ENCODE measurements around the gene DHRS7. TPM values are rescaled to one million over a fixed set of nuclear protein-coding genes. Genes with fewer than 3 reads are reported as not detected.

Gene DHRS7
- total and polyA plus RNA-seq, 2 experiments from 2014 or later, result 55.0 to 88.9 TPM

DNA sequence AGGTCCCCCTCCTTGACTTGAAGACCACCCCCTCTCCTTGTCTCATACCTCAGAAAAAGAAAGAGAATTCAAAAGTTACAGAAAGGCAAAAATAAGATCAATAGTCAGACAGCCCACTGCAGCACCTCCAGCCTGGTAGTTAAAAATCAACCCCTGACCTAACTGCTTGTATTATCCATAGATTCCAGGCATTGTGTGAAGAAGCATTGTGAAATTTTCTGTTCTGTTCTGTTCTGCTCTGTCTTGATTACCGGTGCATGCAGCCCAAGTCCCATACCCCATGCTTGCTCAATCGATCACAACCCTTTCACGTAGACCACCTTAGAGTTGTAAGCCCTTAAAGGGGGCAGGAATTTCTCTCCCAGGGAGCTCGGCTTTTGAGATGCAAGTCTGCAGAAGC, 5.8 kb upstream of the DHRS7 start:
- peaks cover 2% of the 10 kb centered on the region for H3K4me1 ChIP-seq (ENCODE audit: insufficient read depth)
- no peak overlapping the region for H2AFZ ChIP-seq
- H3K79me2 ChIP-seq (ENCODE audit: insufficient read depth), result no peaks in the 10 kb centered on the region
- no peak overlapping the region for H3K4me2 ChIP-seq (ENCODE audit: unreplicated experiment)
- no peak overlapping the region for H3K9ac ChIP-seq
- no peak overlapping the region for H3K4me3 ChIP-seq
- H3K36me3 ChIP-seq (ENCODE audit: low read depth), result no peaks in the 10 kb centered on the region
- no peaks in the 10 kb centered on the region for H3K9me3 ChIP-seq (ENCODE audit: low read depth)
- WGBS, 2 experiments (ENCODE audit: low coverage in 1 of 2, low lambda C conversion rate in 2 of 2, missing lambda C conversion rate in 2 of 2), result 84 to 85% methylated on average over 4 of the region's 4 CpGs
- no peak for DNase-seq
- H3K9me2 ChIP-seq (ENCODE audit: insufficient read depth), result no peaks in the 10 kb centered on the region
- H3K27me3 ChIP-seq (replicated peaks; ENCODE audit: insufficient read depth), result no peaks in the 10 kb centered on the region
- H3K27ac ChIP-seq, result no peak overlapping the region
- no peaks in the 10 kb centered on the region for H3F3A ChIP-seq (ENCODE audit: insufficient read depth)
- no peaks in the 10 kb centered on the region for H4K20me1 ChIP-seq (ENCODE audit: insufficient read depth)
- TF ChIP-seq EZH2phosphoT487 (IDR thresholded peaks at IDR 0.05; ENCODE audit: insufficient read depth, low read depth), result no peak
- no peak for TF ChIP-seq EZH2 (IDR thresholded peaks at IDR 0.05; ENCODE audit: insufficient read depth, poor library complexity, severe bottlenecking)
- in situ Hi-C loops (cut with MboI), result no loop called here

DNA sequence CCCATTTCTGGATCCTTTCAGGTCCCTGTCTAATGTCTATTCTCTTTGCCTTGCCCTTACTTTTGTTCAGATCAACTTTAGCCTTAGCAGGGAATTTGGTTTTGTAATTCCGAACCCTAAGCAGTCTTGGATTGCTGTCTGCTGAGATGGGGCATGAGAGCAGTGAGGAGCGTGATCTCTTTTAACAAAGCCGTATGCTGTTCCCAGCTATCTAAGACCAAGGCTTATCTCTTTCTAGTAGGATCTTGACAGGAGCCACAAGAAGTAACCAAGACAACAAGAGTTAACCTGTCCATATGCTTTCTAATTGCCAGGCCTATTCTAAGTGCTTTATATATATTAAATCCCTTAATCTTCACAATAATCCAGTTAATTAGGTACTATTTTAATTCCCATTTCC, 4.5 kb upstream of the DHRS7 start:
- Histone ChIP-seq H4K20me1 (ENCODE audit: insufficient read depth) (no peaks in the 10 kb centered on the region), H3K79me2 (ENCODE audit: insufficient read depth) (peaks cover under 1% of the 10 kb centered on the region; the same call in 1 of the 2 replicates), H3K9ac (no peak overlapping the region), H3K27me3 (replicated peaks; ENCODE audit: insufficient read depth) (no peaks in the 10 kb centered on the region), H3K9me2 (ENCODE audit: insufficient read depth) (no peaks in the 10 kb centered on the region), H2AFZ (no peak overlapping the region), H3K4me3 (no peak overlapping the region), H3K27ac (no peak overlapping the region), H3K4me2 (ENCODE audit: unreplicated experiment) (no peak overlapping the region), H3F3A (ENCODE audit: insufficient read depth) (no peaks in the 10 kb centered on the region), H3K9me3 (ENCODE audit: low read depth) (no peaks in the 10 kb centered on the region), H3K36me3 (ENCODE audit: low read depth) (no peaks in the 10 kb centered on the region), H3K4me1 (ENCODE audit: insufficient read depth) (peaks cover 7% of the 10 kb centered on the region)
- in situ Hi-C loops (cut with MboI), result no loop called here
- no peak for DNase-seq
- WGBS, 2 experiments (ENCODE audit: low coverage in 1 of 2, low lambda C conversion rate in 2 of 2, missing lambda C conversion rate in 2 of 2), result 89 to 92% methylated on average over 3 of the region's 3 CpGs
- no peak for TF ChIP-seq EZH2 (IDR thresholded peaks at IDR 0.05; ENCODE audit: insufficient read depth, poor library complexity, severe bottlenecking)

DNA sequence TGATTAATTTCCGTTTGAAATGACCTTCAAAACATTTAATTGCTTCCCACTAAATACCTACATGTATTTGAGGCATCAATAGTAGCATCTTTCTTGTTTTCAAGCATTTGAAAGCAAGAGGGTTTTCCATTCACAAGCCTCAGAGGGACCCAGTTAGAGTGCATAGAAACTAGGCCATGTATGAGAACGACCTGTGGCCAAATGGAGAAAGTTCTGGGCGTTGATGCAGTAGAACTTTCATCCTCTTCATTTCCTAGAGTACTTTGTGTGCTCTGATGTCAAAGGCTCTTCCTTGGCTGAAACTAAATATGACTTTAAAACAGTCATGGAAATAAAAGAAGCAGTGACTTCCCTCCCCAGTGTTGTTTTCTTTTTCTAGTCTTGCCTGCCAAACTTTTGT, 944 bp upstream of the DHRS7 start:
- Histone ChIP-seq H3K4me2 (ENCODE audit: unreplicated experiment) (peak overlapping the region; percentile 84), H3K4me3 (peak overlapping the region; percentile 87), H2AFZ (peak overlapping the region; percentile 91), H3K4me1 (ENCODE audit: insufficient read depth) (peaks cover 21% of the 10 kb centered on the region), H3K9ac (no peak overlapping the region), H3K36me3 (ENCODE audit: low read depth) (no peaks in the 10 kb centered on the region), H3K27me3 (replicated peaks; ENCODE audit: insufficient read depth) (no peaks in the 10 kb centered on the region), H3F3A (ENCODE audit: insufficient read depth) (peaks cover 5% of the 10 kb centered on the region), H3K9me2 (ENCODE audit: insufficient read depth) (no peaks in the 10 kb centered on the region), H3K9me3 (ENCODE audit: low read depth) (no peaks in the 10 kb centered on the region), H3K27ac (no peak overlapping the region), H4K20me1 (ENCODE audit: insufficient read depth) (no peaks in the 10 kb centered on the region), H3K79me2 (ENCODE audit: insufficient read depth) (peaks cover 29% of the 10 kb centered on the region)
- no peak for TF ChIP-seq EZH2phosphoT487 (IDR thresholded peaks at IDR 0.05; ENCODE audit: insufficient read depth, low read depth)
- TF ChIP-seq EZH2 (IDR thresholded peaks at IDR 0.05; ENCODE audit: insufficient read depth, poor library complexity, severe bottlenecking), result no peak
- WGBS, 2 experiments (ENCODE audit: low coverage in 1 of 2, low lambda C conversion rate in 2 of 2, missing lambda C conversion rate in 2 of 2), result 6 to 18% methylated on average over 3 of the region's 3 CpGs
- DNase-seq, result peak; percentile 4
- in situ Hi-C loops (cut with MboI), result no loop called here

DNA sequence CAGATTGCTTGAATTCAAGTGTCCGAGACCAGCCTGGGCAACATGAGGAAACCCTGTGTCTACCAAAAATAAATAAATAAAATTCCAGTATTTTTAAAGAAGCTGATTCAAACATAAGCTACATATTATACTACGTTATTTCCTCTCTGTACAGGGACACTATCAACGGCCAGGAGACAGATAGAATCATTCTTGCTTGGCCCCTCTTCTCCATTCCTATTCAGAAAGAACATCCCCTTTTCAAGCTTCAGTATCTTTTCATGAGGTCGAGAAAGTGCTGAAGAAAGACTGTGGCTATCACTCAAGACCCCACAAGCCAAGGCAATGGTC, 314 bp upstream of the DHRS7 start:
- Histone ChIP-seq H3K27ac (0 out of 2 replicates have a peak overlapping the region, but pooled peaks have one; percentile 16), H3K27me3 (replicated peaks; ENCODE audit: insufficient read depth) (no peaks in the 10 kb centered on the region), H3K4me1 (ENCODE audit: insufficient read depth) (peaks cover 21% of the 10 kb centered on the region), H3K79me2 (ENCODE audit: insufficient read depth) (peaks cover 35% of the 10 kb centered on the region), H3K9me2 (ENCODE audit: insufficient read depth) (no peaks in the 10 kb centered on the region), H2AFZ (peak overlapping the region; percentile 91), H3K4me2 (ENCODE audit: unreplicated experiment) (peak overlapping the region; percentile 84), H3K4me3 (peak overlapping the region; percentile 87), H3F3A (ENCODE audit: insufficient read depth) (peaks cover 8% of the 10 kb centered on the region), H3K36me3 (ENCODE audit: low read depth) (no peaks in the 10 kb centered on the region), H4K20me1 (ENCODE audit: insufficient read depth) (no peaks in the 10 kb centered on the region), H3K9ac (peak overlapping the region; percentile 87), H3K9me3 (ENCODE audit: low read depth) (no peaks in the 10 kb centered on the region)
- in situ Hi-C loops (cut with MboI), result no loop called here
- TF ChIP-seq EZH2phosphoT487 (IDR thresholded peaks at IDR 0.05; ENCODE audit: insufficient read depth, low read depth) (no peak), EZH2 (IDR thresholded peaks at IDR 0.05; ENCODE audit: insufficient read depth, poor library complexity, severe bottlenecking) (no peak)
- no peak for DNase-seq
- 2 to 3% methylated on average over 4 of the region's 4 CpGs for WGBS, 2 experiments (ENCODE audit: low coverage in 1 of 2, low lambda C conversion rate in 2 of 2, missing lambda C conversion rate in 2 of 2)

DNA sequence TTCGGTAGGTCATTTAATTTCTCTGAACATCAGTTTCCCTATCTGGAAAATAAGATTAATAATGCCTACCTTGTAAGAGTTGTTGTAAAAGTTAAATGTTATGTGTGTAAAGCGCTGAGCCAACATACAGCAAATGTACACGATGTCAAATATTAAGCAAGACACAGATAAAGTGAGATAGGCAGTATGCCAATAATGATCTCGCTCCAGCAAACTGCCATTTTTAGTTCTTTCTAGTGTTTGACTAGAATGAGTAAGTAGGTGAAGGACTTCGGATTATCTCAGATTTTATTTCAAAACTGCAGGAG, 840 bp downstream of the DHRS7 start:
- TF ChIP-seq EZH2phosphoT487 (IDR thresholded peaks at IDR 0.05; ENCODE audit: insufficient read depth, low read depth), result no peak
- TF ChIP-seq EZH2 (IDR thresholded peaks at IDR 0.05; ENCODE audit: insufficient read depth, poor library complexity, severe bottlenecking), result no peak
- peak overlapping the region; percentile 61 for H3K27ac ChIP-seq
- H4K20me1 ChIP-seq (ENCODE audit: insufficient read depth), result no peaks in the 10 kb centered on the region
- peaks cover 47% of the 10 kb centered on the region for H3K79me2 ChIP-seq (ENCODE audit: insufficient read depth)
- no peaks in the 10 kb centered on the region for H3K36me3 ChIP-seq (ENCODE audit: low read depth)
- 20 to 22% methylated on average over 5 of the region's 5 CpGs for WGBS, 2 experiments (ENCODE audit: low coverage in 1 of 2, low lambda C conversion rate in 2 of 2, missing lambda C conversion rate in 2 of 2)
- H2AFZ ChIP-seq, result peak overlapping the region; percentile 91
- peaks cover 21% of the 10 kb centered on the region for H3K4me1 ChIP-seq (ENCODE audit: insufficient read depth)
- in situ Hi-C loops (cut with MboI), result no loop called here
- no peaks in the 10 kb centered on the region for H3K27me3 ChIP-seq (replicated peaks; ENCODE audit: insufficient read depth)
- no peaks in the 10 kb centered on the region for H3K9me3 ChIP-seq (ENCODE audit: low read depth)
- no peak for DNase-seq
- peak overlapping the region; percentile 84 for H3K4me2 ChIP-seq (ENCODE audit: unreplicated experiment)
- H3K4me3 ChIP-seq, result peak overlapping the region; percentile 87
- no peaks in the 10 kb centered on the region for H3K9me2 ChIP-seq (ENCODE audit: insufficient read depth)
- H3F3A ChIP-seq (ENCODE audit: insufficient read depth), result peaks cover 8% of the 10 kb centered on the region
- peak overlapping the region; percentile 87 for H3K9ac ChIP-seq
